ENCODE results near the gene SPATA31D3.
"Not testable (repeated sequence)": the region's sequence is repeated elsewhere in the genome, so short reads cannot be mapped to it uniquely, and the experiment has no call there.

Gene SPATA31D3

DNA sequence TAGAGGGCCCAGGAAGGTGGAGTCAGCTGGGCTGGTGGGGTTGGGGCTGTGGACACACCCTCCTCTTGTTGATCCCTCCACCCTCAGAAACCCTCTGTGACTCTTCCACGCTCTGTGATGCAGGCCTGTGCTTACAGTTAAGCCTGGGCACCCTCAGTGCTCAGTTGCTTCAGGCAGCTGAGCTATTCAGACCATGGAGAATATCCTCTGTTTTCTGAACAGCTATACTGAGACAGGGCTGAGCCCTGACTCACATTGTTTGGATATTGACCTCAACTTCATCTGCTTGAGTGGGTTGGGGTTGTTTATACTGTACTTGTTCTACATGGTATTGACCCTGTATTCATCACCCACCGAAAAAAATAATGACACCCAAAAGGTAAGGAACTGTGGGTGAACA lies at the start of gene SPATA31D3:
SPATA31D3 (plus strand) TSS at position 108 of the 400 bp plus-strand sequence; CDS start at position 194, 86 bp downstream.
- DNase-seq (ENCODE audit: low spot score) = not testable (repeated sequence)

DNA sequence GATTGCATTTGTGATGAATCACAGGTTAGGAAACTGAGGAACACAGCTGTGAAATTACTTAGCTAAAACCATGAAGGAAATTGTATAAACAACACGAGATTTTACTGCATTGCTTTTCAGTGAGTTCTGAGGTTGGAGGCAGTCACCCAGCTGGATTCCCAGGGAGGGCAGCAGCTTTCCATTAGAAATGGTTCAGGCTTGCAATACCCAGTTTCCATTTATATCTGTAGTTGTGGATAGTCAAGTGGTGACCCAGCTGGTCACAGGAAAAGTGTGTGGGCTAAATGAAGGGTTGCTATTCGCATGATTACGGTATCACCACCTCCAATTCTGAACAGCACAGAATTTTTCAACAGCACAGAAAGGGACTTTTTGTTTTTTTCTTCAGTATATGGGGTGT lies 49.4 kb upstream of the SPATA31D3 start:
- no peak for DNase-seq (ENCODE audit: low spot score)
- TF ChIP-seq CTCF (IDR thresholded peaks at IDR 0.05; ENCODE audit: extremely low read depth, missing control alignments) = no peak

DNA sequence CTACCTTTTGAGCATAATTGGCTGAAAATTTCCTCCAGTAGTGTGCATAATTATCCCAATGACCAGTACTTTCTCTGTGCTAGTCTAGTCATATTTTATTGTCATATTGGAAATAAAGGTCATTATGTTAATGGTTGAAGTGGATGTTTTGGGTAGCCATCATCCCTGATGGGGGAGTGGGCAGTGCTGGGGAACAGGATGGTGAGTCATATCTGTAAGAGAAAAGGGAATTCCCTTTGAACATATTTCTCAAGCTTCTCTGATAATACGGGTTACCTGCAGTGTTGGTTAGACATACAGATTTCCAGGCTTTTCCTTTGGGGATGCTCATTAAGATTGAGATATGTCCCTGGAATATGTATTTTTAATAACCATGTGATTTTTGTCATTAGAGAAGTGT lies 48.4 kb upstream of the SPATA31D3 start:
- no peak for TF ChIP-seq CTCF (IDR thresholded peaks at IDR 0.05; ENCODE audit: extremely low read depth, missing control alignments)
- no peak for DNase-seq (ENCODE audit: low spot score)

DNA sequence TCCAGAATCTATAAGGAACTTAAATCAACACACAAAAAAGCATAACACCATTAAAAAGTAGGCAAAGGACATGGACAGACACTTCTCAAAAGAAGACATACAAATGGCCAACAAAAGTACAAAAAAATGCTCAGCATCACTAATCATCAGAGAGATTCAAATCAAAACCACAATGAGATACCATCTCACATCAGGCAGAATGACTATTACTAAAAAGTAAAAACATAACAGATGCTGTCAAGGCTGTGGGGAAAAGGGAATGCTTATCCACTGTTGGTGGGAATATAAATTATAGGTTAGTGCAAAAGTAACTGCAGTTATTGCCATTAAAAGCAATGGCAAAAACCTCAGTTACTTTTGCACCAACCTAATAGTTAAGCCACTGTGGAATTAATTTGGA lies 47.2 kb upstream of the SPATA31D3 start:
- DNase-seq (ENCODE audit: low spot score) = no peak
- no peak for TF ChIP-seq CTCF (IDR thresholded peaks at IDR 0.05; ENCODE audit: extremely low read depth, missing control alignments)

DNA sequence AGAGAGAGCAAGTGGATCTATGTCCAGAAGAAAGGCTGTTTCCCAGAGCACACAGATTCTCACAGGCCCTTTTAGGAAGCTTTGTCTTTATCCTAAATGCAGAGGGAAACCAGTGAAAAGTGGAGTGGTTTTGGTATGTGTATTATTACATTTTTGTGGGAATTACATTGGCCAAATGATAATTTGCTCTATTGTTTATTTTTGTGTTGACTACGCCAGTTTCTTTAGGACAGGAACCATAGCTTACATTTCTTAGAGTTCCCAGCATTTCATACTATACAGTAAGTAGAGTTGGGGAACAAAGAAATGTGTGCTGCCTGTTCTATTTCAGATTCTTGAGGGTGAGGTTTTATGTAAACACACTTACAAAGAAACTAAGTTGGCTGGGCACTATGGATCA lies 44.4 kb upstream of the SPATA31D3 start:
- TF ChIP-seq CTCF (IDR thresholded peaks at IDR 0.05; ENCODE audit: extremely low read depth, missing control alignments) = no peak
- no peak for DNase-seq (ENCODE audit: low spot score)

GRCh38 chr9:81902196-81902595 lies 41.1 kb upstream of the SPATA31D3 start:
- no peak for TF ChIP-seq CTCF (IDR thresholded peaks at IDR 0.05; ENCODE audit: extremely low read depth, missing control alignments)

GRCh38 chr9:81902626-81903025 lies 40.7 kb upstream of the SPATA31D3 start:
- no peak for DNase-seq (ENCODE audit: low spot score)
- TF ChIP-seq CTCF (IDR thresholded peaks at IDR 0.05; ENCODE audit: extremely low read depth, missing control alignments) = no peak

More at GRCh38 chr9:81902196-81902595, 41.1 kb upstream of the SPATA31D3 start:
- DNase-seq (ENCODE audit: low spot score) = no peak

DNA sequence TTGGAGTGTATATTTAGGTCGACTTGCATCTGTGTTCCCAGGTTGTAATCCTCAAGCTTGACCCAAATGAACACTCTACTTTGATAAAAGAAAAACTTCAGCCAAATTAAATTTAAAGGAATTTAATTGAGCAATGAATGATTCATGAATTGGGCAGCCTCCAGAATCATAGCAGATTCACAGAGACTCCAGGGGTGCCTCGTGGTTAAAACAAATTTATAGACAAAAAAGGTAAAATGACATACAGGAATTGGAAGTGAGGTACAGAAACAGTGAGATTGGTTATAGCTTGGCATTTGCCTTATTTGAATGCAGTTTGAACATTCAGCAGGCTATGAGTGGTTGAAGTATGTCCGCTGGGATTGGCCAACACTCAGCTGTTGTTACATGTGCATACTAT lies 36.6 kb upstream of the SPATA31D3 start:
- DNase-seq (ENCODE audit: low spot score) = no peak
- TF ChIP-seq CTCF (IDR thresholded peaks at IDR 0.05; ENCODE audit: extremely low read depth, missing control alignments) = no peak
